ENCODE measurements around the gene SLC24A3.
A peak's percentile ranks its signal among the peaks of the same experiment; 100 is the strongest.

SLC24A3 gene

GRCh38 chr20:19310541-19310940 is 98.1 kb downstream of the SLC24A3 start:
- no peak for DNase-seq

- no peak for DNase-seq
These were observed 101.1 kb downstream of the SLC24A3 start for GRCh38 chr20:19313342-19314069.

GRCh38 chr20:19314621-19315020 is 102.2 kb downstream of the SLC24A3 start:
- DNase-seq: no peak

GRCh38 chr20:19317237-19318069 is 105.0 kb downstream of the SLC24A3 start:
- peak; percentile 3 for DNase-seq

- DNase-seq: no peak
These were observed 106.2 kb downstream of the SLC24A3 start for GRCh38 chr20:19318610-19319009.

GRCh38 chr20:19320005-19320404 is 107.6 kb downstream of the SLC24A3 start:
- no peak for DNase-seq

GRCh38 chr20:19321176-19321575 is 108.7 kb downstream of the SLC24A3 start:
- no peak for DNase-seq

- DNase-seq: no peak
These were observed 109.9 kb downstream of the SLC24A3 start for GRCh38 chr20:19322061-19322985.

GRCh38 chr20:19327401-19327800 is 115.0 kb downstream of the SLC24A3 start:
- DNase-seq: no peak

- DNase-seq: no peak
These were observed 116.2 kb downstream of the SLC24A3 start for GRCh38 chr20:19328676-19329075.

GRCh38 chr20:19330038-19330437 is 117.6 kb downstream of the SLC24A3 start:
- DNase-seq: no peak

- no peak for DNase-seq
These were observed 118.3 kb downstream of the SLC24A3 start for GRCh38 chr20:19330731-19331130.

GRCh38 chr20:19333563-19333962 is 121.1 kb downstream of the SLC24A3 start:
- DNase-seq: no peak

- DNase-seq: no peak
These were observed 122.9 kb downstream of the SLC24A3 start for GRCh38 chr20:19335341-19335740.

GRCh38 chr20:19335916-19336315 is 123.5 kb downstream of the SLC24A3 start:
- no peak for DNase-seq

- DNase-seq: no peak
These were observed 124.2 kb downstream of the SLC24A3 start for GRCh38 chr20:19336631-19337030.

- no peak for DNase-seq
These were observed 125.9 kb downstream of the SLC24A3 start for GRCh38 chr20:19338380-19338779.

- DNase-seq: no peak
These were observed 126.5 kb downstream of the SLC24A3 start for GRCh38 chr20:19338960-19339359.

- no peak for DNase-seq
These were observed 129.1 kb downstream of the SLC24A3 start for GRCh38 chr20:19341348-19342053.

- no peak for DNase-seq
These were observed 131.9 kb downstream of the SLC24A3 start for GRCh38 chr20:19344341-19344740.

GRCh38 chr20:19347943-19348456 is 135.6 kb downstream of the SLC24A3 start:
- DNase-seq: peak; percentile 0

GRCh38 chr20:19348582-19348981 is 136.1 kb downstream of the SLC24A3 start:
- no peak for DNase-seq

Data from activated CD4-positive, alpha-beta T cell treated with anti-CD3 and anti-CD28 coated beads, Interleukin-2, amount 50 U/mL, for 16 hours (primary cell).